Left ventricle myocardium inferior (tissue), 1 donor: ENCODE measurements around the gene RUNX2. TPM values are rescaled to one million over a fixed set of nuclear protein-coding genes. Genes with fewer than 3 reads are reported as not detected.

ENCODE experiments used
- DNase-seq: peaks from one replicate; pipeline ENCODE4 v3.0.0-alpha.2; 2020
- H3K27ac ChIP-seq: fragments of 200-600 bp; replicated peaks from 2 replicates; pipeline ENCODE4 v1.8.0; 2021
- H3K27me3 ChIP-seq: fragments of 200-600 bp; 2 replicates; pipeline ENCODE4 v1.8.0; 2021; ENCODE audit warnings: low read depth
- H3K36me3 ChIP-seq: fragments of 200-600 bp; 2 replicates; pipeline ENCODE4 v1.8.0; 2021
- H3K4me1 ChIP-seq: fragments of 200-600 bp; 2 replicates; pipeline ENCODE4 v1.8.0; 2021
- H3K4me3 ChIP-seq: fragments of 200-600 bp; 2 replicates; pipeline ENCODE4 v1.8.0; 2021; ENCODE audit warnings: mild to moderate bottlenecking, moderate library complexity
- H3K9me3 ChIP-seq: fragments of 200-600 bp; replicated peaks from 2 replicates; pipeline ENCODE4 v1.8.0; 2021
- CTCF ChIP-seq: fragments of 200-600 bp; IDR thresholded peaks from 2 replicates; pipeline ENCODE4 v1.8.0; 2021; ENCODE audit warnings: antibody characterized with exemption, mild to moderate bottlenecking, borderline replicate concordance
- intact Hi-C: fragments of 100-400 bp; cut with micrococcal nuclease; formaldehyde crosslinking; loops from one replicate; pipeline ENCODE4 v1.11.0; 2022
- total RNA-seq: library from RNA; stranded (reverse); fragmentation: NEBNext Ultra II Directional; extraction: Animal tissue kit (Norgen Biotek cat#: 25700); gene quantifications from one replicate; pipeline ENCODE4 v1.2.1, GENCODE V29; 2021
- donor health status: DM: no; HTN: yes; CAD: no; lungs with severe emphysema.

The RUNX2 gene
- total RNA-seq, 1 donor from 2014 or later: 0.38 TPM

DNA sequence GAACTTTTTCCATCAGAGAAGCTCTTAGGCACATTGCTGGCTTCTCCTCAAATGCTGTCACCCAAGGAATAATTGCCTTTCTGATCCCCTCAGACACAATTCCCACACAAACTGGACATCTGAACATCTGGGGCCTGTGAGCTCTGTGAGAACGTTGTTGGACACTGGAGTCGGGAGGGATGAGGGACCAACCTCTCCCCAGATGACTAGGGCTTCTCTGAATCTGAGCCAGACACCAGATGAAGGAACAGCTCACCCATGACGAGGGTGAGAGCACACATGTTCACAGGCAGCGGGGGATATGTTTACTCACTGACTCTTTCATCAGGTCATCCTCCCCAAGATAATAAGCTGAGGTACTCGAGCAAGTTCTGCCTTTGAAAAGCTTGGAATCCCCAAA lies 333.5 kb downstream of the RUNX2 start:
- DNase-seq: no peak
- intact Hi-C loops: no loop called here
- TF ChIP-seq CTCF: no peak
- Histone ChIP-seq H3K9me3 (no peaks in the 10 kb centered on the region), H3K4me1 (peaks cover 11% of the 10 kb centered on the region), H3K27ac (no peak overlapping the region), H3K4me3 (no peak overlapping the region), H3K36me3 (no peaks in the 10 kb centered on the region), H3K27me3 (peaks cover 58% of the 10 kb centered on the region)

DNA sequence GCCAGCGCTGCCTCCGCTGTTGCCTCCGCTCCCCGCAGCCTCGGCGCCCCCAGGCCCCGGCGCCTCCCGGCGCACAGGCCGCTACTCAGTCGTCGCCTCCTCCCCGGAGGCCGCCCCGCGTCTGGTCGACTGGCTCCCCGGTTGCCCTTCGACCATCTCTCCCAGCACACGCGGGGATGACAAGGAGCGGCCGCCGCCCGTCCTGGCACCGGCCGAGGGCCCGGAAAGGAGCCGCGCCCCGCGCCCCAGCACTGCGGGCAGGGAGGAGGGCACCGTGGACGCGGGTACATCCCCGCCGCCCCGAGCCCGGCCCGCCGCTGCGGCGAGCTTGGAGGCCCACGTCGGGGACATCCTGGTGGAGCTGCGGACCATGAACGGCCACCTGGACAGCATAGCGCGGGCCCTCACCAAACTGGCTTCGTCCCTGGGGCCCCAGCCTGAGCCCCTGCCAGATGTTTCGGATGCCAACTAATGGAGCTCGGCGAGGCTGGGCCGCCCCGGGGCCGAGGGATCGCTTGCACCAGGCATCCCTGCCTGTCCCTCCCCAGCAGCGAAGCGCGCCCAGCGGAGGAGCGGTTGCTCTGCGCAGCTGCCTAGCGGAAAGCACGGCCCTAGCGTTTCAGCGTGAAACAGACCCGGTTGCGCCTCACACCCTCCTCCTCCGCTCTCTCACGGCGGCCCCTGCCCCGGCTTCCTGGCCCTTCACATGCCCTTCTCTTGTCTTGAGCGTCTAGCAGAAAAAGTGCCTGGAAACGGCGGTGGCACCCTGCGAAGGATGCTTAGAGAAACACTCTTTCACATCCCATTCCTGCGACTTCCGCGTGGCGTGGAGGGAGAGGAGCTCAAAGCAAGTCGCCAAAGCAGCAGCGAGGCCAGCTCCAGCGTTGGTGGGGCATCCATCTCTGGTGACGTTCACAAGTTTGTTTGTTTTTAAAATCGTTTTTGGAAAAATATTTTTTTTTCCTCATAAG lies 335.4 kb downstream of the RUNX2 start:
- no peak for TF ChIP-seq CTCF
- Histone ChIP-seq H3K4me1 (peaks cover 11% of the 10 kb centered on the region), H3K27ac (no peak overlapping the region), H3K36me3 (no peaks in the 10 kb centered on the region), H3K9me3 (no peaks in the 10 kb centered on the region), H3K4me3 (peak overlapping the region; percentile 54), H3K27me3 (peaks cover 67% of the 10 kb centered on the region)
- DNase-seq: peak; percentile 17
- intact Hi-C loops: no loop called here

DNA sequence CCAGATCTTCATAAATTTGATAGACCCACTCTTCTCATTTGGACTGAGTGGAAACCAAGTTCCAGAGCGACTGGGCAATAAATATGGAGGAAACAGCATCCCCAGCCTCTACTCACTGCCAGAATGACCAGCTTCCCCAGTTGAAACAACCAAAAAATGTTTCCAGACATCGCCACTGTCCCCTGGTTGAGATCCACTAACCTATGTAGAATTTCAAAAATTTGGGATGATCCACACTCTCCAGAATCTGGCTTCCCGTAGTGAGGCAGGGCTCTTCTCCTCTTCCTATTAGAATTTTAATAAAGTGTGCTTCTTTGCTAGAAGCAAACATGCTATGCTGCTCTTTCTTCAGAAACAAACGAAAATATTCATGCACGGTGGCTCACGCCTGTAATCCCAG lies 336.6 kb downstream of the RUNX2 start:
- DNase-seq: no peak
- intact Hi-C loops: no loop called here
- H3K9me3 ChIP-seq: no peaks in the 10 kb centered on the region
- H3K4me3 ChIP-seq: no peak overlapping the region
- no peak overlapping the region for H3K27ac ChIP-seq
- TF ChIP-seq CTCF: no peak
- H3K27me3 ChIP-seq: peaks cover 74% of the 10 kb centered on the region
- no peaks in the 10 kb centered on the region for H3K36me3 ChIP-seq
- peaks cover 11% of the 10 kb centered on the region for H3K4me1 ChIP-seq

DNA sequence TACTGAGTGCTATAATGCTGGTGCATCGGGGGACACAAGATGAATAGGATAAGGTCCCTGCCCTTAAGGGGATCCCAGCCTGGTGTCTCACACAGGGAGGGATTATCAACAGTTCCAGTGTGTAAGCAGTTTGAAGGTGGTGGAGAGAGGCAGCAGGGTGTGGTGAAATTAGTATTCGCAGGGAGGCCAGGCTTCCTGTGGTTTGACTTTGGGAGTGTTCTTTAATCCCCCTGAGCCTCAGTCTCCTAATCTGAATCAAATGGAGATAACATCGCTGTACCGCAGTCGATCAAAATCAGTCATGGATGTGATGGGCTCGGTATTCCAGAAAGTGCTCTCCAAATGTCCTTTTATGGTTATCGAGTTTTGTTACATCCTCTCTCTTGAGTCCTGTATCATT lies 337.7 kb downstream of the RUNX2 start:
- no peak for TF ChIP-seq CTCF
- Histone ChIP-seq H3K36me3 (no peaks in the 10 kb centered on the region), H3K27me3 (peaks cover 74% of the 10 kb centered on the region), H3K27ac (no peak overlapping the region), H3K4me3 (no peak overlapping the region), H3K4me1 (peaks cover 11% of the 10 kb centered on the region), H3K9me3 (no peaks in the 10 kb centered on the region)
- no peak for DNase-seq
- intact Hi-C loops: no loop called here

GRCh38 chr6:45666846-45667245 lies 338.7 kb downstream of the RUNX2 start:
- Histone ChIP-seq H3K4me3 (no peak overlapping the region), H3K27me3 (peaks cover 73% of the 10 kb centered on the region), H3K4me1 (peaks cover 11% of the 10 kb centered on the region), H3K27ac (no peak overlapping the region), H3K36me3 (no peaks in the 10 kb centered on the region), H3K9me3 (no peaks in the 10 kb centered on the region)
- intact Hi-C loops: no loop called here
- no peak for TF ChIP-seq CTCF
- no peak for DNase-seq
